ENCODE measurements around the gene TIPARP. TPM values are rescaled to one million over a fixed set of nuclear protein-coding genes. Genes with fewer than 3 reads are reported as not detected.
"Not testable (repeated sequence)": the region's sequence is repeated elsewhere in the genome, so short reads cannot be mapped to it uniquely, and the experiment has no call there.

TIPARP gene
- total RNA-seq, 1 experiment from 2014 or later, result 155 TPM

- no peak for DNase-seq (ENCODE audit: low read depth)
Measured at GRCh38 chr3:156710429-156710828, 36.0 kb downstream of the TIPARP start.

- DNase-seq (ENCODE audit: low read depth), result no peak
Measured at GRCh38 chr3:156711113-156711512, 36.7 kb downstream of the TIPARP start.

GRCh38 chr3:156711944-156712343 is 37.6 kb downstream of the TIPARP start:
- peak; percentile 69 for DNase-seq (ENCODE audit: low read depth)

GRCh38 chr3:156716105-156716862 is 41.9 kb downstream of the TIPARP start:
- no peak for DNase-seq (ENCODE audit: low read depth)

- no peak for DNase-seq (ENCODE audit: low read depth)
Measured at GRCh38 chr3:156718622-156719306, 44.4 kb downstream of the TIPARP start.

- no peak for DNase-seq (ENCODE audit: low read depth)
Measured at GRCh38 chr3:156720826-156721225, 46.4 kb downstream of the TIPARP start.

DNA sequence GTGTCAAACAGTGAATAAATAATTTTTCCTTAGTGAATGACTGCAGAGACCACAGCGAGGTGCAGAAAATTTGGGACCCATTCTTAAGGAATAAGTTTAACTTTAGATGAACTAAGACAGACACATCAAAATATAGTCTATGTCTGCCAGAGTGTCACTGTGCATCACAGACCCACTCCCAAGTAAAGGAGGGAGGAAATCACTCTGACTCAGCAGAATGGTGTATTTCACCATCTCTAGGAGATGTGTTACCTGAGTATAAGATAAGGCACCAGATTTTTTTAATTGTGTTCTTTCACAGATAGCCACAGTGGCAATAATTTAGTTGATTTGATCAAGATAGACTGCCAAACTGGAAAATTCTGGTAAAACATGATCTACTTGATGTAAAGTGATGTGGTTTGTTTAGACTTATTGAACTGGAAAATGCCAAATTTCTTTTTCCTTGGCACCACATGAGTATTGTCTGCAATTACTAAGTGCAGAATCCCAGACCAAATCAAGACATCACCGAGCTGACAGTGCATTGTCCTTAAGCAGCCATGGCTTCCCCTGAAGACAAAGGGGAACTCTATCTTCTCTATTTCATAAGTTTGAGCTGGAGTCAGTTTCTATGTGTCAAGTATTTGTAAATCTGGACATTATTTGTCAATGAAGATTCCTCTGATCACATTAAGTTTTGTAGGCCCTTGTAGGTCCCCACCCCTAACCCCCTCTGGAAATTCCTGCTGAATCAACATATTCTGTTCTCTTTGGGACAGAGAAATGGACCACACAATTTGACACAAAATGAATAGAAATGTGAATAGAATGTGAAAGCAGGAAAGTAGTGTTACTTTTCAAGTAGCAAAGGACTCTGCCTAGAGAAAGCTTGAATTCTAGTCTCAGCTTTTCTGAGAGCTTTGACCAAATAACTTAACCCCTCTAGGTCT is 47.6 kb downstream of the TIPARP start:
- no peak for DNase-seq (ENCODE audit: low read depth)

DNA sequence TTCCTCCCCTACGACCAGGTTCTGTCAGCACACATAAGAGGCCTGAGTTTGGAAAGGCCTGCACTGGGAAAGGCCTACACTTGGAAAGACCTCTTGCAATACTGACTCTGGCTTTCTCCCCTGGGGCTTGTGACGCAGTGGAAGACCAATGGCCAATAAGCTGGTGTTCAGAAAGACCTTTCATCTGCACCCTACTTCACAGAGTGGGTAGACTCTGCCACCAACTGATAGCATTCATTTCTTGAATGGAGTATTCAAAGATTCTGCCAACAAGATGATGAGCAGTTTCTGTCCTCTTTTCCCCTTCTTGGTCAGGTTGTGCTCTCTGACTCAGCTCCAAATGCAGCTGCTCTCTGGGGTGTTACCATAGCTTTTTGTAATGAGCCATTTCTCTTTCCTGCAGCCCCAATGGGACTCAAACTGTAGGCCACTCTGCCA is 48.8 kb downstream of the TIPARP start:
- DNase-seq (ENCODE audit: low read depth), result peak; percentile 76

- no peak for DNase-seq (ENCODE audit: low read depth)
Measured at GRCh38 chr3:156725682-156726081, 51.3 kb downstream of the TIPARP start.

DNA sequence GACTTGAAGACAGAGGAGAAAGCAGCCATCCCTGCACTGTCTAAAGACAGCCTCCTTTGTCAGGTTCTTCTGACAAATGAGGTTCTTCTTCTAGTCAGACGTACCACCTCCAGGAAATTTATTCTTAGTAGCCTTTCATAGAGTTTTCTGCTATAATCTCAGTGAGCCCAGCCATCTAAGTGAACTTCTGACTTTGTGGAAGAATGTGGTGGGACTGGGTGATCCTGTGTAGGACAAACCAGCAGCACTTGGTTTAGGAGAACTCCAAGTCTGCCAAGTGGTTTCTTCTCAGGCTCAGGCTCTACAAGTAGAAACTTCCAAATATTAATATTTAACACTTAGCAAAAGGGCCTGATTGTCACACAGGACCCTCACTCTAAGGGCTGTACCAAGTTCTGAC is 52.1 kb downstream of the TIPARP start:
- DNase-seq (ENCODE audit: low read depth), result no peak

DNA sequence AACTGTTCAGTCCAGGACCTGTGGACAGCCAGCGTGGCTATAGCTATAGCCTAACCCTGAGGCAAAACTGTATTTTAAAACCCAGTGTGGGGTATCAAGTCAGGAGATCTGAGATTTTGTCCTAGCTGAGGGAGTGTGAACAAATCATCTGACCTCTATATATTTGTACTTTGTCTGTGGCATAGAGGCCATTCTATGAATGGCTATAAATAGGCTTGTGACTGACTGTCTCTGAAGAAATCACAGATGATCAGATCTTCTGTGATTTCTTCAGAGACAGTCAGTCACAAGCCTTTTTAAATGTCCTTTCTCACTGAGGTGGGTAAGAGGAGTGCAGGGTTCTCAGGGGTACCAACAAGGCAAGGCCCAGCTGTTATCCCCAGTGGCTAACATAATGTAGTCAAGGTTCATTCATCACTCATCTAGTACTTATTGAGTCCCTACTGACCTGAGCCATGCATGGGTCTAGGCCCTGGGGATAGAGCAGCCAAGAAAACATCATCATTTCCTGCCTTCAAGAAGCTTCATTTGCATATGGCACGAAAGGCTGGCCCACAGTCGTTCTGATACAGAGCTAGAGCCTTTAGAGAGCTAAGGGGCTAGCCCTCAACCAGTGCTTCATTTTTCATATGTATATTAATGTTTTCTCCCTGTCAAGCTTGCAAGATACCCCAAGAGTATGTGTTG is 53.3 kb downstream of the TIPARP start:
- peak; percentile 57 for DNase-seq (ENCODE audit: low read depth)

DNA sequence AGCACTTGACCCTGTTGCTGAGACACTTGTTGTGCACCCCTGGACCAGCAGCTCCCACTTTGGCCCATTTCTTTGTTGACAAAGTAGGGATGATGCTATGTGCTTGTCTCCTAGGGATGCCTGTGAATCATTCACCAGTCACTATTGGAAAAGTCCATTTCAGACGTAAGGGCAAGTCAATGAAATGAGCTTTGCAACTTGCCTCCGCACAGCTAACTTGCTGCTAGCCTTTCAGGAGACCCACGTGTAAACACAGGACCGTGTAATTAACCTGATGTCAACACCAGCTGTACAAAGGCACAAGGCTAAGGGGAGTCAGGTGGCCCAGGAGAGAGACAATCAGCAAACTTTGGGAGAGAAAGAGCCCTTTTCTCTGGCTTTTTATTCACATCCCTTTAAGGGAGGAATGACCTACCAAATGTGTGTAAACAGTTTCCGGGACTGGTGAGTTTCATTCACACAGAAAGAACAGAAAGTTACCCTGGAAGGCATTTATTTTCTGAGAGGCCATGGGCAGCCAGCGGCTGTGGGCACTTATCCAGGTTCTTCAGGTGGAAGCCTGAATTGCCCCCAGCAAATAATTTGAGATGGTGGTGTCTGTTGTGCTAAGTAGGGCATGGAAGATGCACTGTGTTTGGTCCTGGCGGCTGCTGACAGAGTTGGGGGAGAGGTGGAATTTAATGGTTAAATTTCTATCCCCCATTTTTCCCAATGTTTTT is 54.0 kb downstream of the TIPARP start:
- peak; percentile 60 for DNase-seq (ENCODE audit: low read depth)

GRCh38 chr3:156729460-156730179 is 55.2 kb downstream of the TIPARP start:
- DNase-seq (ENCODE audit: low read depth), result no peak

DNA sequence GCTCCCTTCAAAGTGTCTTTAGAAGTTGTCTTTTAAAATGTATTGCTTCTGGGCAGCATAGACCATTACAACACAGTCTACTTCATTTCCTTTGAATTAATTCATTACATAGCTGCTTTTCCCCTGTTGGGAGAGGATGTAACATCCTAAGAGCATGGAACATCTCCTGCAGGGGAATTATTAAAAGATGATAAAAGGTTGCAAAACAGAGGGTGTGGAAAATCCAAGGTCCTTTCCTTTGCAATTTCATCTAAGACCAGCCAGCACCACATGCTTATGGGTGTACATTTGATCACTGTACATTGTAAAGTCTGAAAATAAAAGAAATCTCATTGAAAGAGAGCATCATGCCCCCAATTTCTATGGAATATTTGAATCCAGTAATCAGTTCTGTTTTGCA is 57.4 kb downstream of the TIPARP start:
- DNase-seq (ENCODE audit: low read depth), result no peak

- DNase-seq (ENCODE audit: low read depth), result no peak
Measured at GRCh38 chr3:156732261-156732660, 57.9 kb downstream of the TIPARP start.

GRCh38 chr3:156732715-156733421 is 58.5 kb downstream of the TIPARP start:
- no peak for DNase-seq (ENCODE audit: low read depth)

- peak; percentile 62 for DNase-seq (ENCODE audit: low read depth)
Measured at GRCh38 chr3:156734661-156735060, 60.3 kb downstream of the TIPARP start.

GRCh38 chr3:156735471-156735870 is 61.1 kb downstream of the TIPARP start:
- DNase-seq (ENCODE audit: low read depth), result no peak

DNA sequence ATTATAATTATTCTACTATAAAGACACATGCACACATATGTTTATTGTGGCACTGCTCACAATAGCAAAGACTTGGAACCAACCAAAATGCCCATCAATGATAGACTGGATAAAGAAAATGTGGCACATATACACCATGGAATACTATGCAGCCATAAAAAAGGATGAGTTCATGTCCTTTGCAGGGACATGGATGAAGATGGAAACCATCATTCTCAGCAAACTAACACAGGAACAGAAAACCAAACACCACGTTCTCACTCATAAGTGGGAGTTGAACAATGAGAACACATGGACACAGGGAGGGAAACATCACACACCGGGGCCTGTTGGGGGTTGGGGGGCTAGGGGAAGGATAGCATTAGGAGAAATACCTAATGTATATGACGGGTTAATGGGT is 62.7 kb downstream of the TIPARP start:
- not testable (repeated sequence) for DNase-seq (ENCODE audit: low read depth)

DNA sequence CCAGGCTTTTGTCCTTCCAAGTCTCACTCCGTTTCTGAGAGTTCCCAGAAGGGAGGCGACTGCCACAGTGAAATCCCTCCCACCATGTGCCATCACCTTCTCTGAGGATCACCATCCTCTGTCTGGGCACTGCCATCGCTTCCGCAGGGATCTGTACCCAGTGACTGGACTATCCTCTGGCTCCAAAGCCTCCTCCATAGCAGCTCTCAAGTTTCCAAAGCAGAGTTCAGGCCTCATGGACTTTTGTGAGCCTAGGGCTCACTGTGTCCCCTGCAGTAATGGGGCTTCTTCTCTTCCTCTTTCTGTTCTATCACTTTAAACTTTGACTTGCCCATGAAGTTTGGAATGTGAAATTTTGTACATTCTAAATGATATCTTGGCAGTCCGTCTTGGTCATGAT is 63.9 kb downstream of the TIPARP start:
- DNase-seq (ENCODE audit: low read depth), result no peak
